Glutamatergic neuron (in vitro differentiated cells): ENCODE measurements around the gene PLD1. TPM values are rescaled to one million over a fixed set of nuclear protein-coding genes. Genes with fewer than 3 reads are reported as not detected.

ENCODE experiments used
- DNase-seq: peaks from one replicate; pipeline ENCODE4 v3.0.0; 2022
- H3K27ac Mint-ChIP-seq: one replicate; pipeline ENCODE4 v1.8.0; 2020; ENCODE audit warnings: mild to moderate bottlenecking, mixed read lengths, inconsistent platforms; ENCODE audit not compliant: unreplicated experiment
- H3K27me3 Mint-ChIP-seq: one replicate; pipeline ENCODE4 v1.8.0; 2020; ENCODE audit warnings: mild to moderate bottlenecking, moderate library complexity, mixed read lengths, inconsistent platforms; ENCODE audit not compliant: unreplicated experiment
- H3K36me3 Mint-ChIP-seq: one replicate; pipeline ENCODE4 v1.8.0; 2020; ENCODE audit warnings: mild to moderate bottlenecking, mixed read lengths, inconsistent platforms; ENCODE audit not compliant: unreplicated experiment
- H3K4me1 Mint-ChIP-seq: one replicate; pipeline ENCODE4 v1.8.0; 2020; ENCODE audit warnings: mild to moderate bottlenecking, low read depth, mixed read lengths, inconsistent platforms; ENCODE audit not compliant: unreplicated experiment
- H3K4me3 Mint-ChIP-seq: one replicate; pipeline ENCODE4 v1.8.0; 2020; ENCODE audit warnings: mild to moderate bottlenecking, mixed read lengths, inconsistent platforms; ENCODE audit not compliant: unreplicated experiment
- H3K9me3 Mint-ChIP-seq: one replicate; pipeline ENCODE4 v1.8.0; 2020; ENCODE audit warnings: mild to moderate bottlenecking, moderate library complexity, mixed read lengths, inconsistent platforms; ENCODE audit not compliant: unreplicated experiment
- CTCF ChIP-seq: fragments of 200-600 bp; sonication (generic); IDR thresholded peaks from one replicate; pipeline ENCODE4 v1.5.0; 2021; ENCODE audit not compliant: partially characterized antibody, unreplicated experiment
- total RNA-seq: library from RNA; stranded (reverse); fragmentation: NEBNext Ultra II Directional; extraction: Animal tissue kit (Norgen Biotek cat#: 25700); gene quantifications from one replicate; pipeline ENCODE4 v1.2.1, GENCODE V29; 2021; ENCODE audit not compliant: unreplicated experiment

PLD1 gene
- total RNA-seq, 1 donor from 2014 or later, result 0.61 TPM

DNA sequence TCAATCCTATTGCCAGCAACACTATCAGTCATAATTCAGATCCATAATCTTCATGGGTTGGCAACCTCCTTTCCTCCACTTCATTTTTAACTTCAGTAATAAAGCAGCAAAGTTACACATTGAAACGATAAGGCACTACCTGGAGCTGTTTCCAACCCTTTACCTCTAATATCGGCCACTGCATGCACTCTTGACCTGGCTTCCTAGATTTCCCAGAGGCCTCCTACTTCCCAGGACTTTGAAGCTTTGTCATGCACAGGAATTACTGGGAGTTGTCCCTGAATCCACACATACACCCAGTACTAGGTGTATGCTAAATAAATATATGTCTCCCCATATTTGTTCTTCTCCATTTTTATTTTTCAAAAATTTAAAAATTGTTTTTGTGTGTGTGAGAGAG lies 126.1 kb downstream of the PLD1 start:
- Mint-ChIP-seq H3K4me3 (no peak overlapping the region), H3K27me3 (peaks cover 2% of the 10 kb centered on the region), H3K4me1 (no peaks in the 10 kb centered on the region), H3K36me3 (no peaks in the 10 kb centered on the region), H3K9me3 (no peaks in the 10 kb centered on the region), H3K27ac (no peak overlapping the region)
- no peak for TF ChIP-seq CTCF
- DNase-seq, result no peak

GRCh38 chr3:171682743-171683142 lies 127.5 kb downstream of the PLD1 start:
- Mint-ChIP-seq H3K27me3 (peaks cover 2% of the 10 kb centered on the region), H3K4me3 (no peak overlapping the region), H3K36me3 (no peaks in the 10 kb centered on the region), H3K9me3 (no peaks in the 10 kb centered on the region), H3K27ac (no peak overlapping the region), H3K4me1 (no peaks in the 10 kb centered on the region)
- no peak for TF ChIP-seq CTCF
- DNase-seq, result no peak

- no peak for DNase-seq
- no peak for TF ChIP-seq CTCF
- no peaks in the 10 kb centered on the region for H3K4me1 Mint-ChIP-seq
- H3K9me3 Mint-ChIP-seq, result no peaks in the 10 kb centered on the region
- no peaks in the 10 kb centered on the region for H3K36me3 Mint-ChIP-seq
- no peak overlapping the region for H3K4me3 Mint-ChIP-seq
- peaks cover 3% of the 10 kb centered on the region for H3K27me3 Mint-ChIP-seq
- no peak overlapping the region for H3K27ac Mint-ChIP-seq
Observed at GRCh38 chr3:171680726-171681411, 129.4 kb downstream of the PLD1 start.

GRCh38 chr3:171678971-171679492 lies 131.3 kb downstream of the PLD1 start:
- Mint-ChIP-seq H3K9me3 (no peaks in the 10 kb centered on the region), H3K4me1 (no peaks in the 10 kb centered on the region), H3K27ac (no peak overlapping the region), H3K27me3 (peaks cover 3% of the 10 kb centered on the region), H3K36me3 (no peaks in the 10 kb centered on the region), H3K4me3 (no peak overlapping the region)
- TF ChIP-seq CTCF, result no peak
- DNase-seq, result no peak

- no peak for TF ChIP-seq CTCF
- H3K36me3 Mint-ChIP-seq, result no peaks in the 10 kb centered on the region
- no peak overlapping the region for H3K4me3 Mint-ChIP-seq
- no peaks in the 10 kb centered on the region for H3K9me3 Mint-ChIP-seq
- H3K27me3 Mint-ChIP-seq, result peaks cover 2% of the 10 kb centered on the region
- H3K4me1 Mint-ChIP-seq, result no peaks in the 10 kb centered on the region
- no peak for DNase-seq
- H3K27ac Mint-ChIP-seq, result no peak overlapping the region
Observed at GRCh38 chr3:171677706-171678105, 132.6 kb downstream of the PLD1 start.
